Stimulated activated memory B cell treated with anti-CD40 and anti-IgM and Interleukin-4, amounts not matched to agents 10 μg/mL and 1 μg/mL and 100 μg/mL, for 72 hours (primary cell): ENCODE results near the gene SKA2.
"Not testable (repeated sequence)": the region's sequence is repeated elsewhere in the genome, so short reads cannot be mapped to it uniquely, and the experiment has no call there.

Experiments
- ATAC-seq: fragments of 150-1000 bp; cut with Tn5 transposase; 2 replicates; pipeline ENCODE4 v1.10.0; 2021
- H3K27ac Mint-ChIP-seq: one replicate; pipeline ENCODE4 v1.8.0; 2022; ENCODE audit warnings: mild to moderate bottlenecking, mixed read lengths
- H3K27me3 Mint-ChIP-seq: one replicate; pipeline ENCODE4 v1.8.0; 2022; ENCODE audit warnings: mixed read lengths
- H3K36me3 Mint-ChIP-seq: one replicate; pipeline ENCODE4 v1.8.0; 2022; ENCODE audit warnings: mixed read lengths
- H3K4me1 Mint-ChIP-seq: one replicate; pipeline ENCODE4 v1.8.0; 2022; ENCODE audit warnings: mixed read lengths
- H3K4me3 Mint-ChIP-seq: one replicate; pipeline ENCODE4 v1.8.0; 2022; ENCODE audit warnings: mild to moderate bottlenecking, moderate library complexity, mixed read lengths
- H3K9me3 Mint-ChIP-seq: one replicate; pipeline ENCODE4 v1.8.0; 2022; ENCODE audit warnings: mixed read lengths

Gene SKA2

GRCh38 chr17:59093702-59094231 is 61.2 kb downstream of the SKA2 start:
- H3K4me1 Mint-ChIP-seq: peaks cover 23% of the 10 kb centered on the region
- no peak overlapping the region for H3K27ac Mint-ChIP-seq
- no peak overlapping the region for H3K4me3 Mint-ChIP-seq
- H3K36me3 Mint-ChIP-seq: peaks cover 18% of the 10 kb centered on the region
- no peak for ATAC-seq
- peaks cover 4% of the 10 kb centered on the region for H3K9me3 Mint-ChIP-seq
- no peaks in the 10 kb centered on the region for H3K27me3 Mint-ChIP-seq

GRCh38 chr17:59093145-59093701 is 61.8 kb downstream of the SKA2 start:
- ATAC-seq: no peak
- H3K9me3 Mint-ChIP-seq: peaks cover 4% of the 10 kb centered on the region
- H3K4me3 Mint-ChIP-seq: no peak overlapping the region
- peaks cover 16% of the 10 kb centered on the region for H3K36me3 Mint-ChIP-seq
- H3K27me3 Mint-ChIP-seq: no peaks in the 10 kb centered on the region
- no peak overlapping the region for H3K27ac Mint-ChIP-seq
- H3K4me1 Mint-ChIP-seq: peaks cover 23% of the 10 kb centered on the region

- not testable (repeated sequence) for H3K27me3 Mint-ChIP-seq, H3K27ac Mint-ChIP-seq, ATAC-seq, H3K4me3 Mint-ChIP-seq, H3K9me3 Mint-ChIP-seq
- Mint-ChIP-seq H3K4me1 (peaks cover 12% of the 10 kb centered on the region), H3K36me3 (peaks cover 11% of the 10 kb centered on the region)
Observed at GRCh38 chr17:59090593-59090992, 64.4 kb downstream of the SKA2 start.

- Mint-ChIP-seq H3K27ac (no peak overlapping the region), H3K4me3 (no peak overlapping the region), H3K36me3 (peaks cover 42% of the 10 kb centered on the region), H3K27me3 (no peaks in the 10 kb centered on the region), H3K4me1 (no peaks in the 10 kb centered on the region), H3K9me3 (no peaks in the 10 kb centered on the region)
- no peak for ATAC-seq
Observed at GRCh38 chr17:59084154-59084553, 70.8 kb downstream of the SKA2 start.

GRCh38 chr17:59074494-59074893 is 80.5 kb downstream of the SKA2 start:
- Mint-ChIP-seq H3K27me3 (no peaks in the 10 kb centered on the region), H3K4me3 (no peak overlapping the region), H3K36me3 (peaks cover 40% of the 10 kb centered on the region), H3K4me1 (no peaks in the 10 kb centered on the region), H3K9me3 (no peaks in the 10 kb centered on the region), H3K27ac (no peak overlapping the region)
- no peak for ATAC-seq

GRCh38 chr17:59073972-59074371 is 81.0 kb downstream of the SKA2 start:
- Mint-ChIP-seq H3K36me3 (peaks cover 36% of the 10 kb centered on the region), H3K27ac (no peak overlapping the region), H3K27me3 (no peaks in the 10 kb centered on the region), H3K9me3 (no peaks in the 10 kb centered on the region), H3K4me1 (no peaks in the 10 kb centered on the region), H3K4me3 (no peak overlapping the region)
- no peak for ATAC-seq

GRCh38 chr17:59069856-59070255 is 85.1 kb downstream of the SKA2 start:
- H3K9me3 Mint-ChIP-seq: no peaks in the 10 kb centered on the region
- H3K27me3 Mint-ChIP-seq: no peaks in the 10 kb centered on the region
- H3K4me1 Mint-ChIP-seq: peaks cover 10% of the 10 kb centered on the region
- ATAC-seq: no peak
- no peak overlapping the region for H3K4me3 Mint-ChIP-seq
- peaks cover 46% of the 10 kb centered on the region for H3K36me3 Mint-ChIP-seq
- H3K27ac Mint-ChIP-seq: no peak overlapping the region

GRCh38 chr17:59067756-59068155 is 87.2 kb downstream of the SKA2 start:
- no peaks in the 10 kb centered on the region for H3K9me3 Mint-ChIP-seq
- H3K27me3 Mint-ChIP-seq: no peaks in the 10 kb centered on the region
- ATAC-seq: peak; percentile 58
- peaks cover 10% of the 10 kb centered on the region for H3K4me1 Mint-ChIP-seq
- no peak overlapping the region for H3K4me3 Mint-ChIP-seq
- H3K36me3 Mint-ChIP-seq: peaks cover 45% of the 10 kb centered on the region
- no peak overlapping the region for H3K27ac Mint-ChIP-seq

GRCh38 chr17:59067340-59067739 is 87.6 kb downstream of the SKA2 start:
- H3K9me3 Mint-ChIP-seq: no peaks in the 10 kb centered on the region
- peaks cover 49% of the 10 kb centered on the region for H3K36me3 Mint-ChIP-seq
- no peak overlapping the region for H3K27ac Mint-ChIP-seq
- H3K27me3 Mint-ChIP-seq: no peaks in the 10 kb centered on the region
- H3K4me3 Mint-ChIP-seq: no peak overlapping the region
- peaks cover 10% of the 10 kb centered on the region for H3K4me1 Mint-ChIP-seq
- ATAC-seq: no peak

GRCh38 chr17:59062509-59062908 is 92.5 kb downstream of the SKA2 start:
- Mint-ChIP-seq H3K9me3 (no peaks in the 10 kb centered on the region), H3K36me3 (peaks cover 47% of the 10 kb centered on the region), H3K27ac (no peak overlapping the region), H3K4me1 (peaks cover 5% of the 10 kb centered on the region), H3K27me3 (no peaks in the 10 kb centered on the region), H3K4me3 (no peak overlapping the region)
- ATAC-seq: no peak
